ENCODE measurements around the gene DACT2. TPM values are rescaled to one million over a fixed set of nuclear protein-coding genes. Genes with fewer than 3 reads are reported as not detected.

Gene DACT2
- total and polyA plus RNA-seq, 4 donors: 0.25 to 2.8 (median 0.88) TPM

GRCh38 chr6:168274037-168274952 lies 45.3 kb downstream of the DACT2 start:
- Histone ChIP-seq H3K27me3 (ENCODE audit: control insufficient read depth in 4 of 4, insufficient read depth in 4 of 4, low read length in 3 of 4) (no peaks in the 10 kb centered on the region), H3K4me3 (ENCODE audit: low read depth in 1 of 3, low read length in 3 of 3) (no peak overlapping the region), H3K27ac (ENCODE audit: low read depth in 1 of 2, low read length in 2 of 2) (peak overlapping the region; percentile 16 to 80), H3K36me3 (ENCODE audit: control insufficient read depth in 4 of 4, insufficient read depth in 3 of 4, low read depth in 1 of 4, low read length in 3 of 4) (no peaks in the 10 kb centered on the region), H3K9ac (ENCODE audit: low read depth in 1 of 2, low read length in 2 of 2) (no peak overlapping the region), H3K4me1 (ENCODE audit: control insufficient read depth in 4 of 4, insufficient read depth in 4 of 4, low read length in 3 of 4) (peaks cover 16 to 64% (median 44%) of the 10 kb centered on the region in 4 donors), H3K9me3 (ENCODE audit: control insufficient read depth in 4 of 4, low read length in 3 of 4) (no peaks in the 10 kb centered on the region)
- WGBS: 33% methylated on average over 21 of the region's 22 CpGs
- peak; percentile 62 for DNase-seq (ENCODE audit: low spot score)
- TF ChIP-seq CTCF (IDR thresholded peaks at IDR 0.05; ENCODE audit: low read depth, low read length, missing input control) (no peak), RXRA (IDR thresholded peaks at IDR 0.05) (peak; percentile 58 to 82), RAD21 (IDR thresholded peaks at IDR 0.05) (peak; percentile 51 to 53), HNF4G (IDR thresholded peaks at IDR 0.05) (no peak), REST (IDR thresholded peaks at IDR 0.05) (no peak), EGR1 (IDR thresholded peaks at IDR 0.05; ENCODE audit: low read depth in 2 of 2) (no peak), FOXA2 (IDR thresholded peaks at IDR 0.05) (peak; percentile 36), FOXA1 (IDR thresholded peaks at IDR 0.05) (peak; percentile 46), JUND (IDR thresholded peaks at IDR 0.05) (peak in 1 of 2 donors; percentile 45), HNF4A (conservative IDR thresholded peaks at IDR 0.05) (peak; percentile 53 to 74), ATF3 (IDR thresholded peaks at IDR 0.05) (no peak), TAF1 (conservative IDR thresholded peaks at IDR 0.05) (no peak), NR2F2 (IDR thresholded peaks at IDR 0.05) (no peak), GABPA (IDR thresholded peaks at IDR 0.05 in 1 of 2, conservative IDR thresholded peaks at IDR 0.05 in 1 of 2) (no peak), ZBTB33 (IDR thresholded peaks at IDR 0.05) (no peak), MAX (IDR thresholded peaks at IDR 0.05) (peak; percentile 43), SP1 (IDR thresholded peaks at IDR 0.05) (peak; percentile 73), YY1 (IDR thresholded peaks at IDR 0.05) (peak; percentile 83)

Measured in liver (tissue), 9 donors.